K562 (cell line): ENCODE data around the gene LSR. TPM values are rescaled to one million over a fixed set of nuclear protein-coding genes. Genes with fewer than 3 reads are reported as not detected.
A peak's percentile ranks its signal among the peaks of the same experiment; 100 is the strongest.

ENCODE experiments used
- ARNT ChIP-seq, 2 experiments: fragments of 450-650 bp; IDR thresholded peaks; 2 replicates each; pipeline ENCODE4 v1.6.1; 2016; ENCODE audit warnings: mild to moderate bottlenecking in 1 of 2
- DACH1 ChIP-seq: fragments of 450-650 bp; IDR thresholded peaks from 2 replicates; pipeline ENCODE4 v1.6.1; 2018; ENCODE audit not compliant: partially characterized antibody
- E2F3 ChIP-seq: fragments of 250-450 bp; sonication (Bioruptor Pico); IDR thresholded peaks from 2 replicates; pipeline ENCODE4 v1.4.0; 2020; ENCODE audit warnings: mild to moderate bottlenecking
- FOSL1 ChIP-seq: fragments of 200-800 bp; sonication (Bioruptor generic); conservative IDR thresholded peaks from 2 replicates; pipeline ENCODE4 v1.6.1; 2016; ENCODE audit warnings: missing genetic modification characterization, missing compliant biosample characterization
- HCFC1 ChIP-seq: IDR thresholded peaks from 2 replicates; pipeline ENCODE4 v1.6.1; 2012; ENCODE audit warnings: low read depth, low read length, improper control_type of control experiment
- MCM3 ChIP-seq: fragments of 450-650 bp; IDR thresholded peaks from 2 replicates; pipeline ENCODE4 v1.6.1; 2016
- MTA2 ChIP-seq: fragments of 450-650 bp; IDR thresholded peaks from 2 replicates; pipeline ENCODE4 v1.6.1; 2016; ENCODE audit warnings: low read depth
- PHB2 ChIP-seq: fragments of 450-650 bp; IDR thresholded peaks from 2 replicates; pipeline ENCODE4 v1.6.1; 2017; ENCODE audit warnings: low read depth
- PRPF4 ChIP-seq: fragments of 200-400 bp; formaldehyde crosslinking; IDR thresholded peaks from one replicate; pipeline ENCODE4 v1.6.1; 2017; ENCODE audit warnings: low read length, low read depth, mild to moderate bottlenecking; ENCODE audit not compliant: insufficient read depth, poor library complexity, severe bottlenecking
- PTRF ChIP-seq: fragments of 450-650 bp; IDR thresholded peaks from 2 replicates; pipeline ENCODE4 v1.6.1; 2016; ENCODE audit warnings: mild to moderate bottlenecking, missing genetic modification characterization, missing compliant biosample characterization
- RNF2 ChIP-seq: sonication (generic); IDR thresholded peaks from 2 replicates; pipeline ENCODE4 v1.6.1; 2016
- SNIP1 ChIP-seq: fragments of 450-650 bp; IDR thresholded peaks from 2 replicates; pipeline ENCODE4 v1.7.1; 2017; ENCODE audit warnings: low read depth, mild to moderate bottlenecking
- SREBF2 ChIP-seq: sonication (generic); formaldehyde crosslinking; IDR thresholded peaks from 2 replicates; pipeline ENCODE4 v1.4.0; 2020; ENCODE audit warnings: mild to moderate bottlenecking, missing genetic modification reagents
- ZNF239 ChIP-seq: fragments of 250-450 bp; sonication (Bioruptor Pico); IDR thresholded peaks from 2 replicates; pipeline ENCODE4 v1.4.0; 2020; ENCODE audit warnings: mild to moderate bottlenecking
- polyA plus RNA-seq, 8 experiments: library from polyadenylated mRNA; depleted of rRNA in 4 of 8; stranded (reverse) in 5 of 8; unstranded in 3 of 8; fragments of >200 nt; fragmentation: Nextera tagmentation in 2 of 8; fragmentation: Illumina TruSeq in 1 of 8; extraction: Ambion mirVana in 2 of 8; extraction: Trizol in 1 of 8; gene quantifications; 2 replicates each; pipeline versions ENCODE4 v1.2.1 to v1.2.3, GENCODE V29; 2011 to 2014; ENCODE audit warnings: inconsistent platforms in 1 of 8, missing spikeins in 1 of 8
- total RNA-seq, 7 experiments: library from RNA; depleted of rRNA in 6 of 7; stranded (reverse); fragments of >200 nt in 6 of 7; fragmentation: Illumina TruSeq in 2 of 7; extraction: Trizol in 2 of 7; gene quantifications; 2 replicates each; pipeline versions ENCODE4 v1.2.1 to v1.2.3, GENCODE V29; 2011 to 2021; ENCODE audit warnings: low replicate concordance in 1 of 7
- TF ChIP-seq, protein P1 (sequence below): sonication (generic); formaldehyde crosslinking; IDR thresholded peaks from 2 replicates; pipeline ENCODE4 v1.9.0; 2022; ENCODE audit warnings: mild to moderate bottlenecking, missing genetic modification reagents
- TF ChIP-seq, protein P2 (sequence below): conservative IDR thresholded peaks from 2 replicates; pipeline ENCODE4 v1.6.1; 2011; ENCODE audit warnings: low read depth, mild to moderate bottlenecking, low read length; ENCODE audit not compliant: control insufficient read depth
- TF ChIP-seq, protein P3 (sequence below): IDR thresholded peaks from 2 replicates; pipeline ENCODE4 v1.6.1; 2011; ENCODE audit warnings: borderline replicate concordance, low read depth, mild to moderate bottlenecking, moderate library complexity, low read length; ENCODE audit not compliant: insufficient read depth, poor library complexity, severe bottlenecking
- TF ChIP-seq, protein P4 (sequence below): sonication (generic); formaldehyde crosslinking; IDR thresholded peaks from 2 replicates; pipeline ENCODE4 v1.8.0; 2022; ENCODE audit warnings: missing genetic modification reagents, mild to moderate bottlenecking, moderate library complexity, borderline replicate concordance
- TF ChIP-seq, protein P5 (sequence below): fragments of 250-450 bp; sonication (Bioruptor Pico); IDR thresholded peaks from 2 replicates; pipeline ENCODE4 v1.5.1; 2021; ENCODE audit warnings: mild to moderate bottlenecking
- TF ChIP-seq, protein P6 (sequence below): fragments of 250-450 bp; sonication (Bioruptor Pico); IDR thresholded peaks from 2 replicates; pipeline ENCODE4 v1.6.1; 2021; ENCODE audit warnings: mild to moderate bottlenecking

Gene LSR
- total and polyA plus RNA-seq, 9 of the 15 experiments (the other 6 are each of a cell fraction or from before 2014, with no cell fraction given), result 0.44 to 87.9 (median 28.0) TPM

DNA sequence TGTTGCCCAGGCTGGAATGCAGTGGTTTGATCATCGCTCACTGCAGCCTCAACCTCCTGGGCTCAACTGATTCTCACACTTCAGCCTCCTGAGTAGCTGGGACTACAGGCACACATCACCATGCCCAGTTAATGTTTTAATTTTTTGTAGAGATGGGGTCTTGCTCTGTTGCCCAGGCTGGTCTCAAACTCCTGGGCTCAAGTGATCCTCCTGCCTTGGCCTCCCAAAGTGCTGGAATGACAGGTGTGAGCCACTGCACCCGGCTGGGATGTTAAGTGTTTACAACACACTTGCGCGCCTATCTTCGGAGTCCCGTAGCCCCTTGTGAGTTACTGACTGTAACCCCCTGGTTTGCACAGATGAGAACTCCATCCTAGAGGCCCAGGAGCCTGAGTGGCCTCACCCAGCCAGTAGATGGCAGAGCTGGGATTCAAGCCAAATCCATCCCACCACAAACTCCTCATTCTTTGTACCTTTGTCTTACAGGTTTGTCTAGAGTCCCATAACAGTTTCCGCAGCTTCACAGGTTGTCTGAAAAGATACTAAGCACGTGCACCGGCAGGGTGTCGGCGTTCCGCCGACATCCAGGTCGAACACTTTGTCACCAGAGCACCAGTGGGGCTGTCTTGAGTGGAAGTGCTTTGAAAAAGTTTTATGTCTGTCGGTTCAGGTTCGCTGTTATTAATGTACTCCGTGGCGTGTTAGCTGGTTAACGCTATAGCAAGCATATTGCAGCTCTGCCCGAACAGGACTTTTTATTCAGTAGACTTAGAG, 57.9 kb downstream of the LSR start (continued):
- TF ChIP-seq PRPF4 (no peak), ZNF239 (CRISPR knock-in tag) (no peak), PTRF (no peak; the same call in 1 of the 2 replicates), HCFC1 (no peak), E2F3 (CRISPR knock-in tag) (no peak), DACH1 (no peak), PHB2 (no peak), RNF2 (no peak), SNIP1 (no peak), SREBF2 (CRISPR knock-in tag) (no peak), MCM3 (no peak), FOSL1 (tag) (no peak; the same call in 1 of the 2 replicates), MTA2 (no peak), ARNT (IDR thresholded peaks at IDR 0.05) (peak; percentile 50 to 67; a peak in 1 of 4 replicates)
- TF ChIP-seq, protein P1, sequence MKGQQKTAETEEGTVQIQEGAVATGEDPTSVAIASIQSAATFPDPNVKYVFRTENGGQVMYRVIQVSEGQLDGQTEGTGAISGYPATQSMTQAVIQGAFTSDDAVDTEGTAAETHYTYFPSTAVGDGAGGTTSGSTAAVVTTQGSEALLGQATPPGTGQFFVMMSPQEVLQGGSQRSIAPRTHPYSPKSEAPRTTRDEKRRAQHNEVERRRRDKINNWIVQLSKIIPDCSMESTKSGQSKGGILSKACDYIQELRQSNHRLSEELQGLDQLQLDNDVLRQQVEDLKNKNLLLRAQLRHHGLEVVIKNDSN, result no peak
- TF ChIP-seq, protein P2, sequence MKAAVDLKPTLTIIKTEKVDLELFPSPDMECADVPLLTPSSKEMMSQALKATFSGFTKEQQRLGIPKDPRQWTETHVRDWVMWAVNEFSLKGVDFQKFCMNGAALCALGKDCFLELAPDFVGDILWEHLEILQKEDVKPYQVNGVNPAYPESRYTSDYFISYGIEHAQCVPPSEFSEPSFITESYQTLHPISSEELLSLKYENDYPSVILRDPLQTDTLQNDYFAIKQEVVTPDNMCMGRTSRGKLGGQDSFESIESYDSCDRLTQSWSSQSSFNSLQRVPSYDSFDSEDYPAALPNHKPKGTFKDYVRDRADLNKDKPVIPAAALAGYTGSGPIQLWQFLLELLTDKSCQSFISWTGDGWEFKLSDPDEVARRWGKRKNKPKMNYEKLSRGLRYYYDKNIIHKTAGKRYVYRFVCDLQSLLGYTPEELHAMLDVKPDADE, result no peak
- TF ChIP-seq, protein P3, sequence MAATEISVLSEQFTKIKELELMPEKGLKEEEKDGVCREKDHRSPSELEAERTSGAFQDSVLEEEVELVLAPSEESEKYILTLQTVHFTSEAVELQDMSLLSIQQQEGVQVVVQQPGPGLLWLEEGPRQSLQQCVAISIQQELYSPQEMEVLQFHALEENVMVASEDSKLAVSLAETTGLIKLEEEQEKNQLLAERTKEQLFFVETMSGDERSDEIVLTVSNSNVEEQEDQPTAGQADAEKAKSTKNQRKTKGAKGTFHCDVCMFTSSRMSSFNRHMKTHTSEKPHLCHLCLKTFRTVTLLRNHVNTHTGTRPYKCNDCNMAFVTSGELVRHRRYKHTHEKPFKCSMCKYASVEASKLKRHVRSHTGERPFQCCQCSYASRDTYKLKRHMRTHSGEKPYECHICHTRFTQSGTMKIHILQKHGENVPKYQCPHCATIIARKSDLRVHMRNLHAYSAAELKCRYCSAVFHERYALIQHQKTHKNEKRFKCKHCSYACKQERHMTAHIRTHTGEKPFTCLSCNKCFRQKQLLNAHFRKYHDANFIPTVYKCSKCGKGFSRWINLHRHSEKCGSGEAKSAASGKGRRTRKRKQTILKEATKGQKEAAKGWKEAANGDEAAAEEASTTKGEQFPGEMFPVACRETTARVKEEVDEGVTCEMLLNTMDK, result peak; percentile 40
- TF ChIP-seq, protein P4, sequence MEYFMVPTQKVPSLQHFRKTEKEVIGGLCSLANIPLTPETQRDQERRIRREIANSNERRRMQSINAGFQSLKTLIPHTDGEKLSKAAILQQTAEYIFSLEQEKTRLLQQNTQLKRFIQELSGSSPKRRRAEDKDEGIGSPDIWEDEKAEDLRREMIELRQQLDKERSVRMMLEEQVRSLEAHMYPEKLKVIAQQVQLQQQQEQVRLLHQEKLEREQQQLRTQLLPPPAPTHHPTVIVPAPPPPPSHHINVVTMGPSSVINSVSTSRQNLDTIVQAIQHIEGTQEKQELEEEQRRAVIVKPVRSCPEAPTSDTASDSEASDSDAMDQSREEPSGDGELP (CRISPR knock-in tag), result no peak
- TF ChIP-seq, protein P5, sequence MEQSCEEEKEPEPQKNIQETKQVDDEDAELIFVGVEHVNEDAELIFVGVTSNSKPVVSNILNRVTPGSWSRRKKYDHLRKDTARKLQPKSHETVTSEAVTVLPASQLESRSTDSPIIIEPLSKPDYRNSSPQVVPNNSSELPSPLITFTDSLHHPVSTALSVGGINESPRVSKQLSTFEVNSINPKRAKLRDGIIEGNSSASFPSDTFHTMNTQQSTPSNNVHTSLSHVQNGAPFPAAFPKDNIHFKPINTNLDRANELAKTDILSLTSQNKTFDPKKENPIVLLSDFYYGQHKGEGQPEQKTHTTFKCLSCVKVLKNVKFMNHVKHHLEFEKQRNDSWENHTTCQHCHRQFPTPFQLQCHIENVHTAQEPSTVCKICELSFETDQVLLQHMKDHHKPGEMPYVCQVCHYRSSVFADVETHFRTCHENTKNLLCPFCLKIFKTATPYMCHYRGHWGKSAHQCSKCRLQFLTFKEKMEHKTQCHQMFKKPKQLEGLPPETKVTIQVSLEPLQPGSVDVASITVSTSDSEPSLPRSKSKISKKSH (CRISPR knock-in tag), result no peak
- TF ChIP-seq, protein P6, sequence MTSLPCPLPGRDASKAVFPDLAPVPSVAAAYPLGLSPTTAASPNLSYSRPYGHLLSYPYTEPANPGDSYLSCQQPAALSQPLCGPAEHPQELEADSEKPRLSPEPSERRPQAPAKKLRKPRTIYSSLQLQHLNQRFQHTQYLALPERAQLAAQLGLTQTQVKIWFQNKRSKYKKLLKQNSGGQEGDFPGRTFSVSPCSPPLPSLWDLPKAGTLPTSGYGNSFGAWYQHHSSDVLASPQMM (CRISPR knock-in tag), result no peak
